Activated T-helper 2 cell treated with anti-CD3 and anti-CD28 coated beads, Interferon-gamma antibody, Interleukin-2, Interleukin-4, amounts not matched to agents 10 μg/mL and 5 μg/mL and 100 μg/mL, durations not matched to agents 14 hours and 24 hours and 36 hours (primary cell): ENCODE data around the gene CCL24. TPM values are rescaled to one million over a fixed set of nuclear protein-coding genes. Genes with fewer than 3 reads are reported as not detected.

ENCODE experiments used
- DNase-seq: peaks from one replicate; pipeline ENCODE4 v3.0.0; 2021; ENCODE audit warnings: low spot score
- H3K27ac Mint-ChIP-seq: one replicate; pipeline ENCODE4 v1.8.0; 2021; ENCODE audit warnings: mixed read lengths
- H3K27me3 Mint-ChIP-seq: one replicate; pipeline ENCODE4 v1.8.0; 2021; ENCODE audit warnings: low read depth, mixed read lengths
- H3K36me3 Mint-ChIP-seq: one replicate; pipeline ENCODE4 v1.8.0; 2021; ENCODE audit warnings: low read depth, mixed read lengths
- H3K4me1 Mint-ChIP-seq: one replicate; pipeline ENCODE4 v1.8.0; 2021; ENCODE audit warnings: low read depth, mixed read lengths
- H3K4me3 Mint-ChIP-seq: one replicate; pipeline ENCODE4 v1.8.0; 2021; ENCODE audit warnings: low read depth, mild to moderate bottlenecking, moderate library complexity, mixed read lengths
- H3K9me3 Mint-ChIP-seq: one replicate; pipeline ENCODE4 v1.8.0; 2021; ENCODE audit warnings: mixed read lengths
- intact Hi-C: fragments of 100-400 bp; cut with micrococcal nuclease; formaldehyde crosslinking; loops from one replicate; pipeline ENCODE4 v1.15.1; 2023
- total RNA-seq: library from RNA; stranded (reverse); gene quantifications from 2 replicates; pipeline ENCODE4 v1.2.3, GENCODE V29; 2022

CCL24 gene
- total RNA-seq, 1 donor from 2014 or later = not detected

- Mint-ChIP-seq H3K36me3 (no peaks in the 10 kb centered on the region), H3K4me1 (peaks cover 3% of the 10 kb centered on the region), H3K27me3 (peaks cover 1% of the 10 kb centered on the region), H3K4me3 (no peak overlapping the region), H3K9me3 (no peaks in the 10 kb centered on the region), H3K27ac (no peak overlapping the region)
- no peak for DNase-seq
- intact Hi-C loops = no loop called here
Observed at GRCh38 chr7:75814407-75814947, 871 bp upstream of the CCL24 start.

GRCh38 chr7:75813084-75813483 is 522 bp downstream of the CCL24 start:
- DNase-seq = no peak
- Mint-ChIP-seq H3K27ac (no peak overlapping the region), H3K4me3 (no peak overlapping the region), H3K4me1 (peaks cover 3% of the 10 kb centered on the region), H3K36me3 (no peaks in the 10 kb centered on the region), H3K9me3 (peaks cover 2% of the 10 kb centered on the region), H3K27me3 (peaks cover 1% of the 10 kb centered on the region)
- intact Hi-C loops = no loop called here

- intact Hi-C loops = no loop called here
Observed at GRCh38 chr7:75811894-75812678, 1.5 kb downstream of the CCL24 start.

GRCh38 chr7:75809396-75809795 is 4.2 kb downstream of the CCL24 start:
- intact Hi-C loops = no loop called here
- peaks cover 1% of the 10 kb centered on the region for H3K27me3 Mint-ChIP-seq
- no peaks in the 10 kb centered on the region for H3K4me1 Mint-ChIP-seq
- no peaks in the 10 kb centered on the region for H3K36me3 Mint-ChIP-seq
- H3K4me3 Mint-ChIP-seq = no peak overlapping the region
- peaks cover 18% of the 10 kb centered on the region for H3K9me3 Mint-ChIP-seq
- no peak overlapping the region for H3K27ac Mint-ChIP-seq
- no peak for DNase-seq

More at GRCh38 chr7:75811894-75812678, 1.5 kb downstream of the CCL24 start:
- peaks cover 1% of the 10 kb centered on the region for H3K4me1 Mint-ChIP-seq
- no peak for DNase-seq
- H3K36me3 Mint-ChIP-seq = no peaks in the 10 kb centered on the region
- H3K27ac Mint-ChIP-seq = no peak overlapping the region
- peaks cover 11% of the 10 kb centered on the region for H3K9me3 Mint-ChIP-seq
- H3K27me3 Mint-ChIP-seq = peaks cover 1% of the 10 kb centered on the region
- H3K4me3 Mint-ChIP-seq = no peak overlapping the region

- Mint-ChIP-seq H3K27ac (no peak overlapping the region), H3K9me3 (peaks cover 18% of the 10 kb centered on the region), H3K4me3 (no peak overlapping the region), H3K27me3 (peaks cover 3% of the 10 kb centered on the region), H3K4me1 (no peaks in the 10 kb centered on the region), H3K36me3 (no peaks in the 10 kb centered on the region)
- DNase-seq = no peak
- intact Hi-C loops = no loop called here
Observed at GRCh38 chr7:75808106-75808505, 5.5 kb downstream of the CCL24 start.

- Mint-ChIP-seq H3K27ac (no peak overlapping the region), H3K27me3 (peaks cover 2% of the 10 kb centered on the region), H3K36me3 (no peaks in the 10 kb centered on the region), H3K9me3 (peaks cover 18% of the 10 kb centered on the region), H3K4me1 (no peaks in the 10 kb centered on the region), H3K4me3 (no peak overlapping the region)
- DNase-seq = no peak
- intact Hi-C loops = no loop called here
Observed at GRCh38 chr7:75807452-75807851, 6.2 kb downstream of the CCL24 start.

GRCh38 chr7:75806560-75807307 is 6.9 kb downstream of the CCL24 start:
- no peaks in the 10 kb centered on the region for H3K4me1 Mint-ChIP-seq
- H3K27ac Mint-ChIP-seq = no peak overlapping the region
- peaks cover 1% of the 10 kb centered on the region for H3K27me3 Mint-ChIP-seq
- DNase-seq = no peak
- peaks cover 18% of the 10 kb centered on the region for H3K9me3 Mint-ChIP-seq
- no peak overlapping the region for H3K4me3 Mint-ChIP-seq
- H3K36me3 Mint-ChIP-seq = no peaks in the 10 kb centered on the region
- intact Hi-C loops = no loop called here

GRCh38 chr7:75804705-75805104 is 8.9 kb downstream of the CCL24 start:
- intact Hi-C loops = no loop called here
- peaks cover 1% of the 10 kb centered on the region for H3K27me3 Mint-ChIP-seq
- no peak for DNase-seq
- H3K4me1 Mint-ChIP-seq = no peaks in the 10 kb centered on the region
- no peak overlapping the region for H3K27ac Mint-ChIP-seq
- H3K4me3 Mint-ChIP-seq = no peak overlapping the region
- H3K9me3 Mint-ChIP-seq = peaks cover 18% of the 10 kb centered on the region
- H3K36me3 Mint-ChIP-seq = no peaks in the 10 kb centered on the region

- H3K36me3 Mint-ChIP-seq = no peaks in the 10 kb centered on the region
Observed at GRCh38 chr7:75804004-75804403, 9.6 kb downstream of the CCL24 start.

GRCh38 chr7:75802552-75802821 is 11.1 kb downstream of the CCL24 start:
- Mint-ChIP-seq H3K27me3 (peaks cover 1% of the 10 kb centered on the region), H3K4me1 (no peaks in the 10 kb centered on the region), H3K4me3 (no peak overlapping the region), H3K36me3 (no peaks in the 10 kb centered on the region), H3K27ac (no peak overlapping the region), H3K9me3 (peaks cover 12% of the 10 kb centered on the region)
- intact Hi-C loops = no loop called here
- DNase-seq = no peak

More at GRCh38 chr7:75804004-75804403, 9.6 kb downstream of the CCL24 start:
- Mint-ChIP-seq H3K4me3 (no peak overlapping the region), H3K27me3 (peaks cover 1% of the 10 kb centered on the region), H3K27ac (no peak overlapping the region), H3K9me3 (peaks cover 18% of the 10 kb centered on the region), H3K4me1 (no peaks in the 10 kb centered on the region)
- DNase-seq = no peak
- intact Hi-C loops = no loop called here

- no peak overlapping the region for H3K4me3 Mint-ChIP-seq
- intact Hi-C loops = no loop called here
- H3K36me3 Mint-ChIP-seq = no peaks in the 10 kb centered on the region
Observed at GRCh38 chr7:75798770-75799169, 14.8 kb downstream of the CCL24 start.

GRCh38 chr7:75796420-75796819 is 17.2 kb downstream of the CCL24 start:
- intact Hi-C loops = no loop called here
- DNase-seq = no peak
- no peak overlapping the region for H3K4me3 Mint-ChIP-seq
- H3K27ac Mint-ChIP-seq = no peak overlapping the region
- peaks cover 3% of the 10 kb centered on the region for H3K27me3 Mint-ChIP-seq
- no peaks in the 10 kb centered on the region for H3K4me1 Mint-ChIP-seq
- H3K36me3 Mint-ChIP-seq = no peaks in the 10 kb centered on the region
- H3K9me3 Mint-ChIP-seq = no peaks in the 10 kb centered on the region

More at GRCh38 chr7:75798770-75799169, 14.8 kb downstream of the CCL24 start:
- no peak overlapping the region for H3K27ac Mint-ChIP-seq
- peaks cover 5% of the 10 kb centered on the region for H3K27me3 Mint-ChIP-seq
- no peaks in the 10 kb centered on the region for H3K4me1 Mint-ChIP-seq
- no peak for DNase-seq
- H3K9me3 Mint-ChIP-seq = no peaks in the 10 kb centered on the region

- no peak for DNase-seq
- Mint-ChIP-seq H3K27ac (no peak overlapping the region), H3K27me3 (peaks cover 5% of the 10 kb centered on the region), H3K4me1 (no peaks in the 10 kb centered on the region), H3K9me3 (no peaks in the 10 kb centered on the region), H3K4me3 (no peak overlapping the region), H3K36me3 (no peaks in the 10 kb centered on the region)
- intact Hi-C loops = no loop called here
Observed at GRCh38 chr7:75795831-75796285, 17.7 kb downstream of the CCL24 start.
